ENCODE data around the gene CMKLR1.

The CMKLR1 gene

DNA sequence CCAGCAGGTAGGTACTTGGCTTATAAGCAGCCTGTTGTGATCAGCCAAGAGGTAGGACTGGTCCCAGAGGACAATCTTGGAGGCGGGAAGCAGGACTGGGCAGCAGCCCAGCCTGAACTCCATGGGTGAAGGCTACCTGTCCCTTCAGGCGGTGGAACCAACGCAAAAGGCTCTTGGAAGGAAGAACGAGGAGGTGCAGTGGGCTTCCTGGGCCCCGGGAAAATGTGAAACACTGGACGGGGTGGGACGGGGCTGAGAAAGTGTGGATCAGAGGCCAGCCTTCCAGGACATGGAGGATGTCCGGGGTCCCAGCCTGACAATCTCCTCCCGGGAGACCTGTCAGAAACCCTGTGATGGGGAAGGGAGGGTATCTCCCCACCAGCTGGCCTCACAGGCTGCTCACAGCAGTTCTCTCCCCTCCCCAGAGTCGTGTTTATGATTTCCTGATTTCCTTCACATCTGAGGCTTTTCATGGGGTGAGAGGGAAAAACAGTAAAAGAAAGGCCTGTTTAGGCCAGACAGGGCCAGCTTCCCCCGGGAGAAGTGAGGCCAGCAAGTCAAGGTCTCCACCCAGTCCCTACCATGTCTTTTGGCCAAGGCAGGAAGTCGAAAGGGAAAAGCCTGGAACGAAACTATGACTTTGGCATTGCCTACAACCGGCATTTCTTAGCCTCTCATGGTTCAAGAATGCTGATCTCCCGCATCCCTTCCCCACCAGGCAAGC is 11.3 kb downstream of the CMKLR1 start:
- TF ChIP-seq, protein P1, sequence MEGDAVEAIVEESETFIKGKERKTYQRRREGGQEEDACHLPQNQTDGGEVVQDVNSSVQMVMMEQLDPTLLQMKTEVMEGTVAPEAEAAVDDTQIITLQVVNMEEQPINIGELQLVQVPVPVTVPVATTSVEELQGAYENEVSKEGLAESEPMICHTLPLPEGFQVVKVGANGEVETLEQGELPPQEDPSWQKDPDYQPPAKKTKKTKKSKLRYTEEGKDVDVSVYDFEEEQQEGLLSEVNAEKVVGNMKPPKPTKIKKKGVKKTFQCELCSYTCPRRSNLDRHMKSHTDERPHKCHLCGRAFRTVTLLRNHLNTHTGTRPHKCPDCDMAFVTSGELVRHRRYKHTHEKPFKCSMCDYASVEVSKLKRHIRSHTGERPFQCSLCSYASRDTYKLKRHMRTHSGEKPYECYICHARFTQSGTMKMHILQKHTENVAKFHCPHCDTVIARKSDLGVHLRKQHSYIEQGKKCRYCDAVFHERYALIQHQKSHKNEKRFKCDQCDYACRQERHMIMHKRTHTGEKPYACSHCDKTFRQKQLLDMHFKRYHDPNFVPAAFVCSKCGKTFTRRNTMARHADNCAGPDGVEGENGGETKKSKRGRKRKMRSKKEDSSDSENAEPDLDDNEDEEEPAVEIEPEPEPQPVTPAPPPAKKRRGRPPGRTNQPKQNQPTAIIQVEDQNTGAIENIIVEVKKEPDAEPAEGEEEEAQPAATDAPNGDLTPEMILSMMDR (IDR thresholded peaks at IDR 0.05; ENCODE audit: low read depth, low read length, missing control alignments), result no peak
- no peak for DNase-seq (ENCODE audit: low read depth)
- no peak overlapping the region for H3K4me3 ChIP-seq (ENCODE audit: low read depth, low read length)

DNA sequence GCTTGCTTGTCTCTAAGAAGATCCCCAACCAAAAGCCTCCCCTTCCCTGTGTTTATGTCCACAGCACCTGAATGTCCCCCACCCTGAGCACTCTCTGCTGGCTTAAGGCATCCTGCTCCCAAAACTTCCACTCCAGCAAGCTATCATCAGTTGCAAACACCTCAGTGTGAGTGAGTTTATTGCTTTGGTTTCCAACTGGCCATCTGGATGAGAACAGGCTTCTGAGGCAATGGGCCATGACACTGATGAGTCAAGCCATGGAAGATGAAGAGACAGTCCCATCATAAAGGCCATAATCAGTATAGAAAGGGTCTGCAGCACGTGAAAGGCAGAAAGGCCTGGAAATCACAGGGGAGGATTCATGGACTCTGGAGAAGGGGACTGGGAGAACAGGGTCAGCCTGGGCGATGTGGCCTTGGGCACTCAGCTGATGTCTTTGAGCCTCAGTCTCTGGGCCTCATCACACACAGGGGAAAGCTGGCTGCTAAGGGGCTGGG is 12.8 kb downstream of the CMKLR1 start:
- DNase-seq (ENCODE audit: low read depth), result no peak
- TF ChIP-seq, protein P1 (IDR thresholded peaks at IDR 0.05; ENCODE audit: low read depth, low read length, missing control alignments), result no peak
- H3K4me3 ChIP-seq (ENCODE audit: low read depth, low read length), result no peak overlapping the region

DNA sequence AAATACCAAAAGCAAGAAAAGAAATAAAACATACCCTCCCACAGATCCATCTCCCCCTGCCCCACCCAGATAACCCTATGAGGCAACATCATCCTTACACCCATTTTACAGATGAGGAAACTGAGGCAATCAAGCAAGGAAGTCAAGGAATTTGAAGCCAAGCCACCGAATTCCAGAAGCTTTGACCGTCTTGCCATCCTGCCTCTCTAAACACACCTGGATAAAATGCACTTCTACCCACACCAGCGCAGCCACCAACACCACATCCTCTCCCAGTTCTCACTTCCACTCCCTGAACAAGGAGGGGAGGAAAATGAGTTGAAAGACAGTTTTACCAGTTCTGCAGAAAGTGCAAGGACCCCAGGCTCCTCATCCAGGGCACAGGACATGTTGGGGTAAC is 13.6 kb downstream of the CMKLR1 start:
- TF ChIP-seq, protein P1 (IDR thresholded peaks at IDR 0.05; ENCODE audit: low read depth, low read length, missing control alignments), result no peak
- no peak overlapping the region for H3K4me3 ChIP-seq (ENCODE audit: low read depth, low read length)
- DNase-seq (ENCODE audit: low read depth), result no peak

DNA sequence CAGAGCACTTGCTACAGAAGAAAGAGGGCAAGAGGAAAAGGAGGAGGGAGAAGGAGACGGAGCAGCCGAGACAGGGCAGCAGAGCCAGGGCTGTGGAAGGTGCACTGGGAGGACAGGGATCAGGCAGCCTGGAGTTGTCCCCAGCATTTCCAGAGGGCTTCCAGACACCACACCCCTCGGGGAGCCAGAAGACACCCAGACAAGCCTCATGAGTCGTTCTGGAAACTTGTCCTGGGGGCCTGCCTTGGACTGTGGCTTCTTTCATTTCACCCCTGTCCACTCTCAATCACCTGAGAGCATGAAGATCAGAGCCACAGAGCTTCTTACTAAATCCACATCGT is 14.1 kb downstream of the CMKLR1 start:
- TF ChIP-seq, protein P1 (IDR thresholded peaks at IDR 0.05; ENCODE audit: low read depth, low read length, missing control alignments), result no peak
- DNase-seq (ENCODE audit: low read depth), result no peak
- no peak overlapping the region for H3K4me3 ChIP-seq (ENCODE audit: low read depth, low read length)

DNA sequence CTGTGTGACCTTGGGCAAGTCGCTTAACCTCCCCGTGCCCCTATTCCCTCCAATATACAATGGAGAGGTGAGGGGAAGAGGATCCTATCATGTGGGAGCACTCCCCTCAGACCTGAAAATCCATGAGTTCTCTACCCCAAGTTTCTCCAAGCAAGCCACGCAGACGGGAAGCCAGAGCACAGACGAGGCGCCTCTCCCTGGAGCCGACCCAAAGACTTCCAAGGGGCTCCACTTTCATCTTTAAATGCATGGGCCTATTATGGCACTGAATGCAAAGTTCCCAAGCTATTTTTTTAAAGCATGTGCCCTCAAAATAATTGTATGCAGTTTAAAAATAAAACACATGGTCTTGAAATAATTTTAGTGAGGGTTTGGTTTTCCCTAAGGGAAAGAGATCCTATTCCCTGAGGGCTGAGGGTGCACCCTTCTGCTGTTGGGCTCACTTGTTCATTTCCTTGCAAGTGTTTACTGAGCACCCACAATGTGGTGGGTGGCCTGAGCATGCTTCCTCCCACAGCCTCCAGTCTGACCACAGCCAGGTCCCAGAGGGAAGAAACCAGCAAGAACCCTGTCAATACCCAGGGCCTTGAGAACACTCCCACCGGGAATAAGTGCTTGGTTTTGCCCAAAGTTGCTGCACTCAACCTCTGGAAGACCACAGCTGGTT is 14.6 kb downstream of the CMKLR1 start:
- no peak overlapping the region for H3K4me3 ChIP-seq (ENCODE audit: low read depth, low read length)
- DNase-seq (ENCODE audit: low read depth), result no peak
- TF ChIP-seq, protein P1 (IDR thresholded peaks at IDR 0.05; ENCODE audit: low read depth, low read length, missing control alignments), result no peak

DNA sequence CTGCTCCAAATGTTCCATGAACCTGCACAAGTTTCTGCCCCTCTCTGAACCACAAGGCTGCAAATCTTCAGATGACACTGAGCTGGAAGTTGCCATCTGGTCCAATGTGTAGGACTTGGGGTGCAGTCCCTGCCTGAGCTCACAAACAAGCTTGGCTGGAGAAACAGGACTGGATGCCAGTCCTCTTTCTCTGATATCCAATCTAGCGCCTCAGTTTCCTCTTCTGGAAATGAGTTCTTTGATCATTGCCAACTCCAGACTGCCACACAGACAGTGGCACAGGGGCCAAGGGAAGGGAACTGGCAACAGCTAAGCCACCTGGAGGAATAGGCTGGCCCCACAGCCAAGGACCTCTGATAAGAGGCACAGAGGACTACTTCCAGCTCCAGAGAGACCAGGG is 15.5 kb downstream of the CMKLR1 start:
- no peak for DNase-seq (ENCODE audit: low read depth)
- TF ChIP-seq, protein P1 (IDR thresholded peaks at IDR 0.05; ENCODE audit: low read depth, low read length, missing control alignments), result no peak
- no peak overlapping the region for H3K4me3 ChIP-seq (ENCODE audit: low read depth, low read length)

Measured in GM12864 (cell line).